K562 (cell line): ENCODE results near the gene OR2T34.

Experiments used
- CREB1 ChIP-seq, 2 experiments: sonication (generic) in 1 of 2; formaldehyde crosslinking in 1 of 2; IDR thresholded peaks; 2 replicates each; pipeline versions ENCODE4 v1.6.1 to v1.8.0; 2012 to 2022; ENCODE audit warnings: inconsistent platforms in 1 of 2, mild to moderate bottlenecking in 1 of 2, missing genetic modification reagents in 1 of 2, moderate library complexity in 1 of 2
- EZH2 ChIP-seq: IDR thresholded peaks from 2 replicates; pipeline ENCODE4 v1.6.1; 2012; ENCODE audit warnings: low read depth, mild to moderate bottlenecking, inconsistent platforms, low read length, borderline replicate concordance
- FIP1L1 ChIP-seq: fragments of 200-400 bp; formaldehyde crosslinking; IDR thresholded peaks from 2 replicates; pipeline ENCODE4 v1.6.1; 2018; ENCODE audit warnings: mild to moderate bottlenecking, low read depth, low read length; ENCODE audit not compliant: poor library complexity, severe bottlenecking
- FOXA1 ChIP-seq: fragments of 450-650 bp; IDR thresholded peaks from 2 replicates; pipeline ENCODE4 v1.6.1; 2016; ENCODE audit warnings: mild to moderate bottlenecking, borderline replicate concordance
- FOXA3 ChIP-seq, 2 experiments: fragments of 450-650 bp in 1 of 2; sonication (generic) in 1 of 2; formaldehyde crosslinking; IDR thresholded peaks in 1 of 2; conservative IDR thresholded peaks in 1 of 2; 2 replicates each; pipeline versions ENCODE4 v1.4.0 to v1.8.0; 2020 to 2022; ENCODE audit warnings: mild to moderate bottlenecking in 2 of 2, missing genetic modification reagents in 1 of 2
- JUND ChIP-seq, 2 experiments: IDR thresholded peaks; 2 replicates in 1 of 2; 3 replicates in 1 of 2; pipeline ENCODE4 v1.6.1; 2011; ENCODE audit warnings: borderline replicate concordance in 2 of 2, low read depth in 2 of 2, low read length in 2 of 2, improper control_type of control experiment in 1 of 2, missing biosample characterization in 1 of 2, missing genetic modification characterization in 1 of 2, missing genetic modification reagents in 1 of 2
- MYC ChIP-seq, 2 experiments: fragments of 250-450 bp in 1 of 2; sonication (Bioruptor Pico) in 1 of 2; IDR thresholded peaks; 2 replicates each; pipeline versions ENCODE4 v1.5.1 to v1.6.1; 2012 to 2021; ENCODE audit warnings: low read depth in 2 of 2, borderline replicate concordance in 1 of 2, improper control_type of control experiment in 1 of 2, low read length in 1 of 2, mild to moderate bottlenecking in 1 of 2, moderate library complexity in 1 of 2
- POLR2A ChIP-seq: fragments of 450-650 bp; conservative IDR thresholded peaks from 2 replicates; pipeline ENCODE4 v1.6.1; 2016
- SP1 ChIP-seq: sonication (generic); formaldehyde crosslinking; IDR thresholded peaks from 2 replicates; pipeline ENCODE4 v1.8.1; 2022; ENCODE audit warnings: mild to moderate bottlenecking, missing genetic modification reagents
- SRSF9 ChIP-seq: fragments of 200-400 bp; formaldehyde crosslinking; IDR thresholded peaks from 2 replicates; pipeline ENCODE4 v1.6.1; 2017; ENCODE audit warnings: low read depth, low read length, borderline replicate concordance
- ZNF133 ChIP-seq: fragments of 250-450 bp; sonication (Bioruptor Pico); IDR thresholded peaks from 2 replicates; pipeline ENCODE4 v1.4.0; 2020; ENCODE audit warnings: mild to moderate bottlenecking
- ZNF3 ChIP-seq: fragments of 250-450 bp; sonication (Bioruptor Pico); IDR thresholded peaks from 2 replicates; pipeline ENCODE4 v1.5.0; 2021; ENCODE audit warnings: mild to moderate bottlenecking, moderate library complexity
- TF ChIP-seq, protein P1 (sequence below), 2 experiments: fragments of 450-650 bp; formaldehyde crosslinking in 1 of 2; IDR thresholded peaks; 2 replicates each; pipeline versions ENCODE4 v1.4.0 to v1.6.1; 2014 to 2020; ENCODE audit warnings: mild to moderate bottlenecking in 2 of 2, borderline replicate concordance in 1 of 2, low read depth in 1 of 2
- TF ChIP-seq, protein P2 (sequence below): sonication (generic); formaldehyde crosslinking; IDR thresholded peaks from 2 replicates; pipeline ENCODE4 v1.5.0; 2020; ENCODE audit warnings: missing genetic modification reagents

DNA sequence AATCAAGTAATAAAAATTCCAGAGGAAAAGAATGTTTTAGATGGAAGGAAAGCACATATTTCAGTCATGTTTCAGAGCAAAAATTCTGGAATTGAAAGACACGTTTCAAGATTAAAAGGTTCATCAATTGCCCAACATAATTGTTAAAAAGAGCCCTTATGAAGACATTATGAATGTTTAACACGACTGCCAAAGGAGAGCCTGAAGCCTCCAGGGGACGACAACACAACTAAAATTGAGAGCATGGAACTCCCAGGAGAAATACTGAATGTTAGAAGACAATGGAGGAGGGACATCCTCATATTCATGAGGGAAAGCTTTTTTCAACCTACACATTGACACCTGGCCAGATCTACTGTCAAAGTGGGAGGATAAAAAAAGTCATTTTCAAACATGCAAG is 44.3 kb upstream of the OR2T34 start:
- TF ChIP-seq ZNF133 (CRISPR knock-in tag) (no peak), JUND (IDR thresholded peaks at IDR 0.05; ENCODE audit: borderline replicate concordance, low read depth, low read length) (no peak), JUND (tag; IDR thresholded peaks at IDR 0.05; ENCODE audit: borderline replicate concordance, low read depth, low read length) (no peak), EZH2 (no peak), FIP1L1 (no peak), SP1 (CRISPR knock-in tag) (no peak), CREB1 (IDR thresholded peaks at IDR 0.05) (no peak), CREB1 (CRISPR knock-in tag; IDR thresholded peaks at IDR 0.05) (no peak), MYC (IDR thresholded peaks at IDR 0.05; ENCODE audit: low read depth, low read length) (no peak), MYC (CRISPR knock-in tag; IDR thresholded peaks at IDR 0.05; ENCODE audit: borderline replicate concordance, low read depth) (no peak), FOXA3 (CRISPR knock-in tag; conservative IDR thresholded peaks at IDR 0.05 in 1 of 2, IDR thresholded peaks at IDR 0.05 in 1 of 2) (no peak), ZNF3 (CRISPR knock-in tag) (no peak), POLR2A (no peak), SRSF9 (no peak), FOXA1 (no peak)
- TF ChIP-seq, protein P1, sequence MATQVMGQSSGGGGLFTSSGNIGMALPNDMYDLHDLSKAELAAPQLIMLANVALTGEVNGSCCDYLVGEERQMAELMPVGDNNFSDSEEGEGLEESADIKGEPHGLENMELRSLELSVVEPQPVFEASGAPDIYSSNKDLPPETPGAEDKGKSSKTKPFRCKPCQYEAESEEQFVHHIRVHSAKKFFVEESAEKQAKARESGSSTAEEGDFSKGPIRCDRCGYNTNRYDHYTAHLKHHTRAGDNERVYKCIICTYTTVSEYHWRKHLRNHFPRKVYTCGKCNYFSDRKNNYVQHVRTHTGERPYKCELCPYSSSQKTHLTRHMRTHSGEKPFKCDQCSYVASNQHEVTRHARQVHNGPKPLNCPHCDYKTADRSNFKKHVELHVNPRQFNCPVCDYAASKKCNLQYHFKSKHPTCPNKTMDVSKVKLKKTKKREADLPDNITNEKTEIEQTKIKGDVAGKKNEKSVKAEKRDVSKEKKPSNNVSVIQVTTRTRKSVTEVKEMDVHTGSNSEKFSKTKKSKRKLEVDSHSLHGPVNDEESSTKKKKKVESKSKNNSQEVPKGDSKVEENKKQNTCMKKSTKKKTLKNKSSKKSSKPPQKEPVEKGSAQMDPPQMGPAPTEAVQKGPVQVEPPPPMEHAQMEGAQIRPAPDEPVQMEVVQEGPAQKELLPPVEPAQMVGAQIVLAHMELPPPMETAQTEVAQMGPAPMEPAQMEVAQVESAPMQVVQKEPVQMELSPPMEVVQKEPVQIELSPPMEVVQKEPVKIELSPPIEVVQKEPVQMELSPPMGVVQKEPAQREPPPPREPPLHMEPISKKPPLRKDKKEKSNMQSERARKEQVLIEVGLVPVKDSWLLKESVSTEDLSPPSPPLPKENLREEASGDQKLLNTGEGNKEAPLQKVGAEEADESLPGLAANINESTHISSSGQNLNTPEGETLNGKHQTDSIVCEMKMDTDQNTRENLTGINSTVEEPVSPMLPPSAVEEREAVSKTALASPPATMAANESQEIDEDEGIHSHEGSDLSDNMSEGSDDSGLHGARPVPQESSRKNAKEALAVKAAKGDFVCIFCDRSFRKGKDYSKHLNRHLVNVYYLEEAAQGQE (IDR thresholded peaks at IDR 0.05; ENCODE audit: borderline replicate concordance), result no peak; the same call in 1 of the 2 replicates
- TF ChIP-seq, protein P1 (CRISPR knock-in tag; IDR thresholded peaks at IDR 0.05; ENCODE audit: low read depth), result no peak
- TF ChIP-seq, protein P2, sequence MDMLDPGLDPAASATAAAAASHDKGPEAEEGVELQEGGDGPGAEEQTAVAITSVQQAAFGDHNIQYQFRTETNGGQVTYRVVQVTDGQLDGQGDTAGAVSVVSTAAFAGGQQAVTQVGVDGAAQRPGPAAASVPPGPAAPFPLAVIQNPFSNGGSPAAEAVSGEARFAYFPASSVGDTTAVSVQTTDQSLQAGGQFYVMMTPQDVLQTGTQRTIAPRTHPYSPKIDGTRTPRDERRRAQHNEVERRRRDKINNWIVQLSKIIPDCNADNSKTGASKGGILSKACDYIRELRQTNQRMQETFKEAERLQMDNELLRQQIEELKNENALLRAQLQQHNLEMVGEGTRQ (CRISPR knock-in tag), result no peak
